GM19328 (cell line): ENCODE measurements around the gene RDH12.

ENCODE experiments used
- ATAC-seq: cut with Tn5 transposase; IDR thresholded peaks from one replicate; pipeline ENCODE4 v1.9.1; 2021; ENCODE audit warnings: mild to moderate bottlenecking, moderate library complexity; ENCODE audit not compliant: unreplicated experiment

The RDH12 gene

GRCh38 chr14:67746927-67747326, 45.2 kb downstream of the RDH12 start:
- no peak for ATAC-seq

- no peak for ATAC-seq
These were observed 46.6 kb downstream of the RDH12 start for GRCh38 chr14:67748312-67748711.

GRCh38 chr14:67749341-67750084, 47.8 kb downstream of the RDH12 start:
- ATAC-seq = no peak

DNA sequence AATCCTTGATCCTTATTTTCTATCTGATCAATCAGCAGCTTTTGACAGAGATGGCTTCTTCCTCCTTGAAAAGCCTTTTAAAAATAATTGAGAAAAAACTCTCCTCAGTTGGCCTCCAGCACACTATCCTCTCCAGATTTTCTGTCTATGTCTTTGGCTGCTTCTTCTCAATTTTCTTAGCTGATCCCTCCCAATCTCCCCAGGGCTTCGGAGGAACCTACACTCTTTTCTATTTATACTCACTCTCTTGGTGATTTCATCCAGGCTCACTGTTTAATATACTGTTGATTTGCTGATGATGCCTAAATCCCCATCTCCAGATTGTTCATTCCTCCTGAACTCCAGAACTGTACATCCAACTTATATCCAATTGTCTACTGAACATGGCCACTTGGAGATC, 54.8 kb downstream of the RDH12 start:
- ATAC-seq = no peak

DNA sequence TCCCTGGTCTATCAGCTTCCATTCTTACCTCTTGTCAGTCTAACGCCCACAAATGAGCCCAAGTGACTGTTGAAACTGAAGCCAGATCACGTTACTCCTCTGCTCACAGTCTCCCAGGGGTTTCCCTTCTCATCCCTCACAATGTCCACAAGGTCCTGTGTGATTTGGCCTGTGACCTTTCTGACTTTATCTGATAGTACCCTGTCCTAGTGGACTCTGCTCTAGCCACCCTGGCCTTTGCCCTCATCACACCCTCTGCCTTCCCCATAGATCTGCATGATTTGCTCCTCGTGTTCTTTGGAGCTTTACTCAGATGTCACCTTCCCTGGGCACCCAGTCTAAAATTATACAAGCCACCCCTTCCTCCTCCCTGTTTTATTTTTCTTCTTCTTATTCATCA, 55.5 kb downstream of the RDH12 start:
- ATAC-seq = no peak

- no peak for ATAC-seq
These were observed 58.2 kb downstream of the RDH12 start for GRCh38 chr14:67759916-67760315.

- ATAC-seq = no peak
These were observed 60.4 kb downstream of the RDH12 start for GRCh38 chr14:67762051-67762450.

DNA sequence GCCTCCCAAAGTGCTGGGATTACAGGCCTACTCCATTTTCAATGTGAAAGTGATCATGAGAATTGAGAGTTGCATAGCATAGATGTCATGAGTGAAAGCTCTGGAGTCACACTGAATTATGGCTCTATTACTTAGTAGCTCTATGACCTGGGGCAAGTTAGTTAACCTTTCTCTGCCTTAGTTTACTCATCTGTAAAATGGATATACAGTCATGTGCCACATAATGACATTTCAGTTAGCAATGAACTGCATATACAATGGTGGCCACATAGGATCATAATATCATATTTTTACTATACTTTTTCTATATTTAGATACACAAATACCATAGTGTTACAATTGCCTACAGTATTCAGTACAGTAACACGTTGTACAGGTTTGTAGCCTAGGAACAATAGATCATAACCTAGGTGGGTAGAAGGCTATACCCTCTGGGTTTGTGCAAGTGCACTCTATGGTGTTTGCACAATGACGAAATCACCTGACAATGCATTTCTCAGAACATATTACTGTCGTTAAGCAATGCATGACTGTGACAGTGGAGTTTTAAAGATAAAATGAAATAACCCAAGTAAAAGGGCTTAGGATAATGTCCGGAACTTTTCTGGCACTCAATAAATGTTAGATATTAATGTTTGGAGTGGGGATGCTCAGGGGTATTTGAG, 61.6 kb downstream of the RDH12 start:
- ATAC-seq = no peak

DNA sequence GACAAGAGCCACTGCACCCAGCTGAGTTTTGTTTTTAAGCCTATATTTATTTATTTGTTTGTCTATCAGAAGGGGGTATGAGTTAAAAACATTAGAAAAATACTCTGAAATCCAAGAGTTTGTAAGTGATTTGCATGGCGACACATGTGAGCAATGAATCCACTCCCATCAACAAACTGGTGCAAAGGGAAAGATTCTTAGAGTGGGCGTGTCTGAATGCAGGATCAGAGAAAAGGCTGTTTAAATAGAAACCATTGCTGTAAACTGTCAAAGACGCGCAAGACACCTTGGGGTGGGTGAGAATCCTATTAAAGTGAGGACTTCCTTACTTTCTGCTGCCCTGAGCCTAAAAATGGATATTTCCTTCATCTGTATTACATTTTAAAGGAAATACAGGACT, 62.8 kb downstream of the RDH12 start:
- ATAC-seq = no peak

DNA sequence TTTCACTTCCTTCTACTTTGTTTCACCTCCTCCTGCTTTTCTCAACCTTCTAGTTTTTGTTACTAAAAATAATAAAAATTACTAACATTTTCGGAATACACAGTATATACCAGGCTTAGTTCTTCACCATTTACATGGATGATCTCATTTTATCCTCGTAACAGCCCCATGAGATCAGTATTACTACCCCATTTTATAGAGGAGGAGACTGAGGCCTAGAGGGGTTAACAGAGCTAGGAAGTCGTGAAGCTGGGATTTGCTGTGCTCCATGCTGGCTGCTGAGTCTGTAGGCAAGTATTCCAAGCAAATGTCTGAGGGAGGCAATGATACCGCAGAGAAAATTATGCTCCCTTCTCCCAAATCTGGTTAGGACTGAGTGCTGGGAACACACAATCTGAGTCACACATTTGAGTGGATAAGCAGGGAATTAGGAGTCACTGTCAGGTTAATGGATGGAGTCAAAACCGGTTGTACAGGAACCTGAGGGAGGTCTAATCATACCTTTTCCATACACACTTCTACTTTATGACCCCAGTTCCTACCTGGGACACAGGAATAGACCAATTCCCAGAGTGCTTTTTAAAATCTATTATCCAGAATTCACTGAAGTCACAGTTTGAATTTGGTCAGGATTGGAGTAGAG, 63.6 kb downstream of the RDH12 start:
- no peak for ATAC-seq

DNA sequence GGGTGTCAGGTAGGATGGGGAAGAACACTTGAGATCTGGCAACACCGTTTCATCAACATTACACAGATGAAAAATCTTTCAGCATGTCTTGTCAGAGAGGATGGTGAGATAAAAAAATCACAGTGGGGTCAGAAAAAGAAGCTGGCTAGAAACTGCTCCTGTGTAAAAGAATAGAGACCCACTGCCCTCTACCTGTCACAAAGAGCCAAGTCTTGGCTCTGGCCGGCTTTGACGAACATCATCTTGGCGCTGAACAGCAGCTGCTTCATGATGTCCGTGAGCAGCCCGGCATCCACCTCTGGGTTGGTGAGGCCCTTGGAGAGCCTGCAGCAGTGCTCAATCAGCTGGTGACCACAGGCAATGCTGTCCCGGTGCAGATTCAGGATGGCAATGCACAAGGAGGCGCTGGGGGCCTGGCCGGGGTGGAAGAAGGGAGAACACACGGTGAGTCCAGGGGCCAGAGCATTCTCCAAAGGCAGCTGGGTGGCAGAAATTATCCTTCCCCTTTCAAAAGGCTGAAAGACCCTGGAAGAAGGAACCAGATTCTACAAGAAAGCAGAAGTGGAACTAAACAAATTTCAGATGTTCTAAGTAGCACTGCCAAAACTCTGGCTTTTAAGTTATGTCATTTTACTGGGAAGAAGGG, 64.5 kb downstream of the RDH12 start:
- no peak for ATAC-seq

GRCh38 chr14:67768219-67768618, 66.5 kb downstream of the RDH12 start:
- no peak for ATAC-seq

- ATAC-seq = no peak
These were observed 72.2 kb downstream of the RDH12 start for GRCh38 chr14:67773844-67774377.

DNA sequence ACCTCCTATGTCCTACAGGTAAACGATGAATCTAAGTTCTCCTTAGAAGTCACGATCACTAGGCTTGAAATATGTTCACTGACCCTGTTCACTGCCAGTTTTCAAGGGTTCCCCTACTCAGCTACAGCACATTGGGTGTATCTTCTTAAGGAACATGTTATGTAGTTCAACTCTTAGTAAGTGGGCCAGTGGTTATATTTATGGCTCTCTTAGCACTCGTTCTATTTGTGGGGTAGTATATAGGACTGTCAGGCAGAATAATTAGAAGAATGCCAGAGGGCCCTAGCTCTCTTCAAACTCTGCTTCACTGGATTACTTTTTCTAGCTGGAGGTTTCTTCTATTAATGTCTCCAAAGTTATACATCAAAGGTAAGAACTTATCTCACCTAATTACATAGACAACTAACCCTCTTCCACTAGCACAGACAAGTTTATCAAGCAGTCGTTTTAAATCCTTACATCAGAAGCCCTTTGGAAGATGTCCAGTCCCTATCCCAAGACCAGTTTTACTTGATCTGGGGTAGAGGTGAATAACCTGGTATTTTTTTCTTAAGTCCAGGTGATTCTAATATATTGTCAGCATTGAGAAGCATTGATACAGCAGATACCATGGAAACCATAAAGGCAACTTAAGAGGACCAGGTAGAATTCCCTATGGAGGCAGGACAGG, 75.1 kb downstream of the RDH12 start:
- no peak for ATAC-seq

- ATAC-seq = no peak
These were observed 77.1 kb downstream of the RDH12 start for GRCh38 chr14:67778792-67779191.

DNA sequence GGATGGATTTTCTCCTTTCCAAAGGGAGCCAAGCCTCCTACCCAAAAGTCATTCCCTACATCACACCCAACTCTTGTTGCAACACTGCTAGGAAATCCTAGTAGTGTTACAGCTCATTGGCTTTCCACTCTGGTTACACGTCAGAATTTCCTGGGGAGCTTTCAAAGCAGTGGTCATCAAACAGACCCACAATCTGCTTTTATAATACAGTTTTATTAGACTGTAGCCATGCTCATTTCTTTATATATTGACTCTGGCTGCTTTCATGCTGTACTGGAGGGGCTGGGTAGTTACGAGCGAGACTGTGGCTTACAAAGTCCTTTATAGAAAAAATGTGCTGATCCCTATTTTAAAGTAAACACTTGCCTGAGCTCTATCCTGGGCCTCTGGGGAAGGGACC, 80.4 kb downstream of the RDH12 start:
- ATAC-seq = no peak
